Activated CD8-positive, alpha-beta memory T cell treated with anti-CD3 and anti-CD28 coated beads for 4 hours (primary cell): Measurements from ENCODE around the gene OR12D1.
"Not testable (repeated sequence)": the region's sequence is repeated elsewhere in the genome, so short reads cannot be mapped to it uniquely, and the experiment has no call there.

Experiments
- DNase-seq, 2 donors: peaks; one replicate each; pipeline ENCODE4 v3.0.0-alpha.2; 2020; ENCODE audit warnings: low read depth in 2 of 2

OR12D1 gene

GRCh38 chr6:29414588-29414987 lies at the start of gene OR12D1:
Gene OR12D1, plus strand, starts transcription at chr6:29414928.
- no peak for DNase-seq

DNA sequence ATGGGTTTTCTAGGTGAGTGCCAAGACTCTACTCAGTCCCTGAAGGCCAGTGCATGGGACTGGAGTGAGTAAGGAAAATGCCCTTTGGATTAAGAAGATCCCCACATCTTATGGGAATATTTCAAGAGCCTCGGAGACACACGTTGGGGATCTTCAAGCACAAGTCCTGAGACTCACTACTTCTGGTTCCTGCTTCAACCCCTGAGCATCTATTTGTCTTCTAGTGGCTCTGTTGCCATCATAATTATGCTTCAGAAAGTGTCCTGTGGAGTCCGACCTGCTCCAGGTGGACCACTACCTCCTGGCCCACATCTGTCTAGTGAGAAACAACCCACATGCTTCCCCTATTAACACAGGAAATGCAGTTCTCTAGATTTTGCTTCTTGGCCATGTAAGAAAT lies 46.0 kb upstream of the OR12D1 start, which contains the start of gene OR5V1:
OR5V1 (minus strand) TSS at position 101 of the 400 bp plus-strand sequence. CDS start 12,670 bp downstream, outside the sequence.
- DNase-seq, result no peak

DNA sequence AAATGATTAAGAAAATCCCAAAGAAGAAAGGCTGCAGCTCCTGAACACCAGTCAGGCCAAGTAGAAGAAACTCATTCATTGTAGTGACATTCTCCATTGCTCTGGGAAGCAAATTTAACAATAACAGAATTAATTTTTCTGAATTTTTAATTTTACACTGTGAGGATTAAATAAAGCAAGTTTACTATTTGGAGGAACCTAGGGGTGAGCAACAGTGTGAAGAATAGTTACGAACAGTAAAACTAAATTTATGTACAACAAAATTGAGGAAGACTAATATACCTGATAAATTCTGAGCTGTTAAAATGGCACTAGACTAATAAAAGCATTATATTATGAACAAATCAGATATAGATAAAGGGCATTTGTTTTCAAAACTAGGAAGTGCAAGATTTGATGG lies 39.5 kb upstream of the OR12D1 start, which contains the start of gene OR12D3:
OR12D3 (minus strand) TSS at position 101 of the 400 bp plus-strand sequence; CDS start at position 97, 4 bp downstream.
- DNase-seq, result no peak

DNA sequence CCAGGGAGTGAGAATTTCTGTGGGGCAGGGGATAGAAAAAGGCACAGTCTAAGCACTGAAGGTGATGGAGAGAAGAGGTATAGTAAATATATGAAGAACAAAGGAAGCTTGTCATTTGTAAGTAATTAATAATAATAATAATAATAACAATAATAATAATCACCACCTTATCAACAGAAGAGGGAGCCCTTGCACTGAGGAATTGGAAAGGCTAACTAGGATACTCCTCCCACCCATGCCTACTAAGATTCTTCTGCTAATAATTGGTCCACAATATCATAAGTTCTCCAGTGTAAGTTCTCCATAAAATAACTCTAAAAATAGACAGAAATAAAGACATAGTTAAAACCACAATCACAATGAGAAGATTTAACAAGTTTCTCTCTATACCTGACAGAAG lies 38.7 kb upstream of the OR12D1 start:
- DNase-seq, result no peak

DNA sequence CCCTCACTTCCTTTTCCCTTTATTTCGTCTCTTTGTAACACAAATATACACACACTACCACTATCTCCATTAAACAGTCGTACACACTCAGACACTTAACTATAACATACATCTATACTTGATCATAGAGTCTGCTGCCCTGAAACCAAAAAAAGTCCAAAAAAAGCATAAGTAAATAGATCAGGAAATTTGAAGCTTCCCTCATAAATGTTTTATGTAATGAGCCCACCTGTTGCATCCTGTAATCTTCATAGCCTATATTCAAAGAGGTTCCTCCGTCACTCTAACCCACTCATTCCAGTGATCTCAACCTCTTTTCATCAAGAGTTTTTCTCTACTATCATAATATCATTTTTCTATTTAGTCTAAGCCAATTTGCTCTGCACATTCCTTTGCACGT lies 26.2 kb upstream of the OR12D1 start:
- no peak for DNase-seq

DNA sequence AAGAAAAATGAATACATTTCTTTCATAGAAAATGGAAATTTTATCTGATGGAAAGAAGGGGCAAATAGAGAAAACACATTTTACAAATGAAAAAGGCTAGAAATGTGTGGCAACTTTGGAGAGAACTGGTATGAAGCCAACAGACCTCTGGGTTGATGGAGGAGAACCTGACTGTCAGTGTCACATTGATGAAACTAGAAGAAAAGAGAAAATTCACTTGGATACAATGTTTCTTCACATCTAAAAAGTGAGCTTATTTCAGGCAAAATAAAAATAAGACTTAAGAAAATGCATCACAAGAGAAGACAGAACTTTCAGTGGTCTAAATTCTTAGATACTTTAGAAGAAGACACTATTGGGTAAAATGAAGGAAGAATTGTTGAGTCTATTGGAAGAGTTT lies 19.4 kb upstream of the OR12D1 start, which contains the start of gene OR12D2:
OR12D2 (plus strand) TSS at position 301 of the 400 bp plus-strand sequence. CDS start 1,069 bp downstream, outside the sequence.
- DNase-seq, result no peak

DNA sequence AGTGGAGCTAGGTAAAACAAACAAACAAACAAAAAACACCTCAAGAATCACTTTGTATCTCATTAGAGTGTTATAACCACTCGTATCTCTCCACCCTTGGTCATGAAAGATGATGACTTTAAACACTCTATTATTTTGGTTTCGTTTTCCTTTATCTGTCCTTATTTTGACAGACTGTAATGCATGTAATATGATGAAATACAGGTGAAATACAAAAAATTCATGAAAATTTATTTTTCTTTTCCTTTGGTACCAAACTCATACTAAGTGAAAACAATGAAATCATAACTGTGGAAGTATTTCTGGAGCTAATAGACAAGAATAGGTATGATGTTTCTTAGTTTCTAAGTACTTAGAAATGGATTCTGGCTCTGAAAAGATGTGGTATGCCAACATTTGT lies 15.2 kb upstream of the OR12D1 start:
- DNase-seq, result no peak

DNA sequence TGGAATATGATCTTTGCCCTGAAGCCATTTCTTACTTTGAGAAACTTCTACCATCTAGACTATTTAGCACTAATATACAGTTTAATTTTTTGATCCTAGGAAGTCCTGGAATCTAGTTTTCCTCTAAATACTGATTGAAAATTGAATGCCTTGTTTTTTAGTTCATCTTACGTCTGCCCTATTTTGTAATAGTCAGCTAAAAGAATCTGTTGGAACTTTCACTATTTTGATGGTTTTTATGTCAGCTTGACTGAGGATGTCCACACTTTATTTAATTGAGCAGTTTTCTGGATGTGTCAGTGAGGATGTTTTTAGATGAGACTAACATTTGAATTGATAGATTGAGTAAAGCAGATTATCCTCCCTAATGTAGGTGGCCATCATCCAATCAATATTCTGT lies 10.9 kb upstream of the OR12D1 start:
- no peak for DNase-seq

DNA sequence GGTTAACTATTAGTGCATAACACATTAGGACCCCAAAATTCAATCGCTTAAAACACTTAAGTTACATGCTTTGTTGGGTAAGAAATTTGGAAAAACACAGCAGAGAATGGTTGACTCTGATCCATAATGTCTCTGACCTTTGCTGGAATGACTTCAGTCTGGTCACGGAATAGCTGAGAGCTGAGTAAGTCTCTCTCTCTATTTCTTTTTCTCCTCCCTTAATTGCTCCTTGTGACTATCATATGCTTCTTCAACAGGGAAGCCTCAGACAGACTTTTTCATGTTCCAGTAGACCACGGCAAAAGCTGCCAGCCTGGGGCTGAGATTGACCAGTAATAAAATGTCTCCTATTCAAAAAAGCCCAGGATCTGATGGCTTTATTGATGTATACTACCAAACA lies 4.8 kb downstream of the OR12D1 start:
- DNase-seq, result no peak

- no peak for DNase-seq
Observed at GRCh38 chr6:29424168-29424567, 9.4 kb downstream of the OR12D1 start.

- no peak for DNase-seq
Observed at GRCh38 chr6:29424575-29424974, 9.8 kb downstream of the OR12D1 start.

DNA sequence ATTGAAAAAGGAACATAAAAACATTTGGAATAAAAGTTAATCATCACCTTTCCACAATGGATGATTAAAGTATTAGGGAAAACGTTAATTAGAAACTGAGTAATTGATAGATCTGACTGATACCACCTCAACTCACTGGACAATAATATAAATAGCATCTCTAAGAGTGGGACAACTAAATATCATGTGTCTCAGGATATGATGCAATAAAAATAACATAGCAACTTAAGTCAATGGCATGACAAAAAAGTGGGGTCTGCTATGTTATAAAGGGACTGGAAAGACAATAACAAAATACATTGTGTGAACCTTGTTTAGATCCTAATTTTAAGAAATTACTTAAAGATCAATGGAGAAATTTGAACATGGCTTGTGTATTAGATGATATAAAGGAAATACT lies 10.3 kb downstream of the OR12D1 start:
- DNase-seq, result no peak

GRCh38 chr6:29426654-29427053 lies 11.9 kb downstream of the OR12D1 start:
- DNase-seq, result no peak

GRCh38 chr6:29436730-29437129 lies 22.0 kb downstream of the OR12D1 start:
- not testable (repeated sequence) for DNase-seq

DNA sequence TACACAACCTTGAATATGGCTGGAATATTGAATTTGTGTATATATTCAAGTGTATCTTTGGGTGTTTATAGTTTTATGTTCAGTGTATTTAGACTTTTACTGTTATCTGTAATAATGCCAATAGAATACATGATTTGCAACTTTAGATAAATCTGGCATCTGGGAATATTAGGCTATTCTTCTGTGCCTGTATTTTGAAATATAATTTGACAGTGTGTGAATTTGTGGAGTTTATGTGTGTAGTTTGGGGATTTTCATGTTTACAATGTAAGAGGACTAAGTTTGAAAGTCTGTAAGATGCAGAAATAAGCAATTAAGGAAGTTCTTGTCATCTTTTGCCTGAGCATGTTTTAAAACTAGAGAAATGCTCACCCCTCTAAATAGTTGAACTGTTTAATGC lies 24.3 kb downstream of the OR12D1 start, which contains the start of gene OR10C1:
OR10C1 (plus strand) TSS at position 301 of the 400 bp plus-strand sequence. CDS start 710 bp downstream, outside the sequence.
- no peak for DNase-seq

- DNase-seq, result no peak
Observed at GRCh38 chr6:29442719-29443118, 28.0 kb downstream of the OR12D1 start.

DNA sequence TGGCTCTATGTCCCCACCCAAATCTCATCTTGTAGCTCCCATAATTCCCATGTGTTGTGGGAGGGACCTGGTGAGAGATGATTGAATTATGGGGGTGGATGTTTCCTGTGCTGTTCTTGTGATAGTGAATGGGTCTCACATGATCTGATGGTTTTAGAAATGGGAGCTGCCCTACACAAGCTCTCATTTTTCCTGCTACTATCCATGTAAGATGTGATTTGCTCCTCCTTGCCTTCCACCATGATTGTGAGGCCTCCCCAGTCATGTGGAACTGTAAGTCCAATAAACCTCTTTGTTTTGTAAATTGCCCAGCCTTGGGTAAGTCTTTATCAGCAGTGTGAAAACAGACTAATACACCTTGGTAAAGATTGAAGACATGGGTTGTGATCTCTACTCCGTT lies 29.3 kb downstream of the OR12D1 start:
- not testable (repeated sequence) for DNase-seq

- DNase-seq, result no peak
Observed at GRCh38 chr6:29447670-29448069, 32.9 kb downstream of the OR12D1 start.

GRCh38 chr6:29451471-29452193 lies 36.9 kb downstream of the OR12D1 start:
- no peak for DNase-seq

- DNase-seq, result no peak
Observed at GRCh38 chr6:29456971-29457370, 42.2 kb downstream of the OR12D1 start, which contains the start of the genes OR11A1 and OR2H1. Gene OR11A1, minus strand, starts transcription at chr6:29457071. Its CDS starts 29,430 bp downstream, at chr6:29427641. Gene OR2H1, plus strand, starts transcription at chr6:29457155. Its CDS starts 4,615 bp downstream, at chr6:29461770.

DNA sequence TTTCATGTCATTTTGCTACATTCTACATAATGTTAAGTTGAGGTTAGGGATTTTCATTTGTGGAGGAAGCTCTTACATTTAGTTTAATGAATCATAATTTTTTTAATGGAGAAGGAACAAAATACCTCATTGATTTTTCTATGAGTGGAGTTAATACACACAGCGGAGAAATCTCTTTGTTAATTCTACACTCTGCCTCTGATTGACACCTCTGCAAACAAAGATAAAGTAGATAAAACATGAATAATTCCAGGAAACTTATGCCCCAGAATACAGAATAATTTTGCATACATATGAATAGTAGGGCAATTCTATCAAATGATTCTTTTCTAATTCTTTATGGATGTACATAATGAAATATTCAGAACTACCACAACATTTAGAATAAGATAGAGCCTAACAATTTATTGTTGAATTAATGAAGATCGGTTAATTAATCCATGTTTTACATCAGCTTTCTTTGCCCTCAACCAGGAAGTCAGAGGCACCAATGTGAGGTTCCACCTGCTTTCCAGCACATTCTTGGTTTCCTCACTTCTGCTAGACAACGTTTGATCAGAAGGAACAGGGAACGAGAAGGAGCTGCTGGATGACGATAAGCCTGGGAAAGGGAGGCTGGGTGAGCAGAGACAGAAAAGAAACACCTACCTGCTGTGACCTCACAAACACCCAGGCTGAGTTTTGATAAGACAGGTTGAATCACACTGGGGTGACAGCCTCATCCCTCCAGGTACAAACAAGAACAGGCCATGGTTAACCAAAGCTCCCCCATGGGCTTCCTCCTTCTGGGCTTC lies 46.5 kb downstream of the OR12D1 start:
- no peak for DNase-seq

DNA sequence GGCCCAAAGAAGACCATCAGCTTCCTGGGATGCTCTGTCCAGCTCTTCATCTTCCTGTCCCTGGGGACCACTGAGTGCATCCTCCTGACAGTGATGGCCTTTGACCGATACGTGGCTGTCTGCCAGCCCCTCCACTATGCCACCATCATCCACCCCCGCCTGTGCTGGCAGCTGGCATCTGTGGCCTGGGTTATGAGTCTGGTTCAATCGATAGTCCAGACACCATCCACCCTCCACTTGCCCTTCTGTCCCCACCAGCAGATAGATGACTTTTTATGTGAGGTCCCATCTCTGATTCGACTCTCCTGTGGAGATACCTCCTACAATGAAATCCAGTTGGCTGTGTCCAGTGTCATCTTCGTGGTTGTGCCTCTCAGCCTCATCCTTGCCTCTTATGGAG lies 47.3 kb downstream of the OR12D1 start:
- no peak for DNase-seq
